Measurements from ENCODE around the gene CLEC5A. TPM values are rescaled to one million over a fixed set of nuclear protein-coding genes. Genes with fewer than 3 reads are reported as not detected.

Gene CLEC5A
- 1 to 10 TPM; 1.6 to 3.8 (median 2.9) TPM for total RNA-seq

GRCh38 chr7:141946796-141947195 lies at the start of gene CLEC5A:
CLEC5A (minus strand) TSS chr7:141946974; CDS start chr7:141946292, 682 bp downstream.
- no peak for TF ChIP-seq POLR2A (IDR thresholded peaks at IDR 0.05)
- TF ChIP-seq, protein P1, sequence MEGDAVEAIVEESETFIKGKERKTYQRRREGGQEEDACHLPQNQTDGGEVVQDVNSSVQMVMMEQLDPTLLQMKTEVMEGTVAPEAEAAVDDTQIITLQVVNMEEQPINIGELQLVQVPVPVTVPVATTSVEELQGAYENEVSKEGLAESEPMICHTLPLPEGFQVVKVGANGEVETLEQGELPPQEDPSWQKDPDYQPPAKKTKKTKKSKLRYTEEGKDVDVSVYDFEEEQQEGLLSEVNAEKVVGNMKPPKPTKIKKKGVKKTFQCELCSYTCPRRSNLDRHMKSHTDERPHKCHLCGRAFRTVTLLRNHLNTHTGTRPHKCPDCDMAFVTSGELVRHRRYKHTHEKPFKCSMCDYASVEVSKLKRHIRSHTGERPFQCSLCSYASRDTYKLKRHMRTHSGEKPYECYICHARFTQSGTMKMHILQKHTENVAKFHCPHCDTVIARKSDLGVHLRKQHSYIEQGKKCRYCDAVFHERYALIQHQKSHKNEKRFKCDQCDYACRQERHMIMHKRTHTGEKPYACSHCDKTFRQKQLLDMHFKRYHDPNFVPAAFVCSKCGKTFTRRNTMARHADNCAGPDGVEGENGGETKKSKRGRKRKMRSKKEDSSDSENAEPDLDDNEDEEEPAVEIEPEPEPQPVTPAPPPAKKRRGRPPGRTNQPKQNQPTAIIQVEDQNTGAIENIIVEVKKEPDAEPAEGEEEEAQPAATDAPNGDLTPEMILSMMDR (IDR thresholded peaks at IDR 0.05): no peak
- intact Hi-C loops (cut with DNase I; ENCODE audit: low total_unique reads): no loop called here
- WGBS, 2 donors: 66 to 78% methylated on average over 3 of the region's 3 CpGs

DNA sequence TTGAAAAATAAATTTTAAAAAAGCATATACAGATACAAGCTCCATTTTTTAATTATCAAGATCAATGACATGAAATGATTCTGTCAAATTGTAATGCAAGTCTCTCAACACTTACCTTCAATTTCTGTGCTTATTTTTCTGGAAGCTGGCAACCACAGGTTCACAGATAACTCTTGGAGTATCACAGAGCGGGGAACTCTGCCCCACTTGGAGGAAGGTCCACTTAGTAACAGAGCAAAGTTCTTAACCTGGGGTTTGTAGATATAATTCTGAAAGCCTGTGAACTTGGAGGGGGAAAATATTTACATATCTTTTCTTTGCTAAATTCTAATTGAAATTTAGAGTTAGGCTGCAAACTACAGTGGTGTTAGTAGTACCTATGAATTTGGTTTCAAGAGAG lies 46.6 kb upstream of the CLEC5A start:
- intact Hi-C loops (cut with DNase I; ENCODE audit: low total_unique reads): no loop called here
- no peak for TF ChIP-seq POLR2A (IDR thresholded peaks at IDR 0.05)
- TF ChIP-seq, protein P1 (IDR thresholded peaks at IDR 0.05): no peak
- 75 to 84% methylated on average over 1 of the region's 1 CpG for WGBS, 2 donors
- no peak overlapping the region for H3K4me3 ChIP-seq (ENCODE audit: low read depth, poor library complexity, severe bottlenecking)
- no peak for DNase-seq (ENCODE audit: low spot score in 2 of 2)

More at GRCh38 chr7:141946796-141947195, at the start of gene CLEC5A:
- DNase-seq (ENCODE audit: low spot score in 2 of 2): no peak
- H3K4me3 ChIP-seq (ENCODE audit: low read depth, poor library complexity, severe bottlenecking): no peak within 1 kb of the TSS

DNA sequence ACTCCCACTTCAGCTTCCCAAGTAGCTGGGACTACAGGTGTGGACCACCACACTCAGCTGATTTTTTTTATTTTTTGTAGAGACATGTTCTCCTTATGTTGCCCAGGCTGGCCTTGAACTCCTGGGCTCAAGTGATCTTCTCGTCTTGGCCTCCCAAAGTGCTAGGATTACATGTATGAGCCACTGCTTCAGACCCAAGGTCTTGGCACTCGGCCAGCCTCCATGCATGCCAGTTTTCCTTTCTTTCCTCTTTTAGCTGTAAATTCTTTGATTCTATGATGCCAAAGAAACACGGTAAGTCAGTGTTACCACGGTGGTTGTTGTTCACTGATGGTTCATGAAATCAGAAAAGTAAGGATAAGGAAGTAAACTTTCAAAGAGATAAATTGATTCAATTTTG lies 45.9 kb upstream of the CLEC5A start:
- no peak overlapping the region for H3K4me3 ChIP-seq (ENCODE audit: low read depth, poor library complexity, severe bottlenecking)
- intact Hi-C loops (cut with DNase I; ENCODE audit: low total_unique reads): no loop called here
- 51 to 53% methylated on average over 4 of the region's 4 CpGs for WGBS, 2 donors
- DNase-seq (ENCODE audit: low spot score in 2 of 2): no peak
- TF ChIP-seq, protein P1 (IDR thresholded peaks at IDR 0.05): no peak
- TF ChIP-seq POLR2A (IDR thresholded peaks at IDR 0.05): no peak

DNA sequence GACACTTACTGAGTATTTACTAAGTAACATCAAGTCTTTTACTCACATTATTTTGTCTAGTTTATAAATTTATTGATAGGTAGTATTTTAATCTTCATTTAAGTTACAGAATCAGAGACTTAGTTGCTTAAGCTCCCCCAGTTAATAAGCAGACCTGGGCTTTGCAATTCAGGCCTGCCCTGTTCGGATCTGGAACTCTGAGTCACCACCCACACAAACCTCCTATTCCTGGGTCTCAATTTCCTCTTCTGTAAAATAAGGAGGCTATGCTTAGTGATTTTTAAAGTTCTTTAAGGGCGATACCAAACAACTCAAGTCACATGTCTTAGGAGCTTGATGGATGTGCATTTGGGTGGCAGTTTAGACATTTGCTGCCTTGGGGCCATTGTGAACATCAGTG lies 45.4 kb upstream of the CLEC5A start:
- WGBS, 2 donors: 60% methylated on average over 2 of the region's 2 CpGs
- intact Hi-C loops (cut with DNase I; ENCODE audit: low total_unique reads): no loop called here

DNA sequence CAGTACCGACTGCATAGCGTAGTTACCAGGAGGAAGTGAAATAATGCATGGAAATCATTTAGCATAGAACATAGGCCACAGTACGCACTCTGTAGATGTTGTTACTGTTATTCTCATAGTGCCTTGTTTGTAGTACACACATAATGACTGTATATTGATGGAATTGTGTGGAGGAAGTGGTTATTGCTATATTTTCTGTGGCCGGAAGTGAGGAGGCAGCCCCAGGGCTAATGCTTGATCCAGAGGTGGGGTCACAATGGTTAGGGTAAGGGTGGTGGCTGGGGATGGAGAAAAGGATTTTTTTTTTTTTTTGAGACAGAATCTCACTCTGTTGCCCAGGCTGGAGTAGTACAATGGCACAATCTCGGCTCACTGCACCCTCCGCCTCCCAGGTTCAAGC lies 44.4 kb upstream of the CLEC5A start:
- 76 to 82% methylated on average over 6 of the region's 6 CpGs for WGBS, 2 donors
- intact Hi-C loops (cut with DNase I; ENCODE audit: low total_unique reads): no loop called here
- H3K4me3 ChIP-seq (ENCODE audit: low read depth, poor library complexity, severe bottlenecking): no peak overlapping the region

More for the DNA sequence above, 45.4 kb upstream of the CLEC5A start:
- H3K4me3 ChIP-seq (ENCODE audit: low read depth, poor library complexity, severe bottlenecking): no peak overlapping the region
- no peak for DNase-seq (ENCODE audit: low spot score in 2 of 2)
- no peak for TF ChIP-seq POLR2A (IDR thresholded peaks at IDR 0.05)
- TF ChIP-seq, protein P1 (IDR thresholded peaks at IDR 0.05): no peak

More for the DNA sequence above, 44.4 kb upstream of the CLEC5A start:
- no peak for TF ChIP-seq POLR2A (IDR thresholded peaks at IDR 0.05)
- TF ChIP-seq, protein P1 (IDR thresholded peaks at IDR 0.05): no peak
- no peak for DNase-seq (ENCODE audit: low spot score in 2 of 2)

Measured in lower leg skin (tissue), 4 donors.